HepG2 (cell line): ENCODE results near the gene DHCR7. TPM values are rescaled to one million over a fixed set of nuclear protein-coding genes. Genes with fewer than 3 reads are reported as not detected.

Experiments
- ATAC-seq: fragments of 200-7000 bp; cut with Tn5 transposase; 3 replicates; pipeline ENCODE4 v1.9.1; 2020; ENCODE audit warnings: mild to moderate bottlenecking, moderate library complexity
- BruUV-seq: library from RNA; stranded (reverse); fragments of 400-500 nt; replicated peaks from 2 replicates; lab custom pipeline; 2021; lab: Mats Ljungman, UMichigan
- CTCF ChIA-PET: fragments of 300-600 bp; formaldehyde crosslinking; extraction: SDS; loops from one replicate; lab custom pipeline; 2021; ENCODE audit warnings: low total read pairs, inconsistent platforms, low intra/inter-chr PET ratio; lab: Yijun Ruan, JAX
- POLR2A ChIA-PET: fragments of 350-600 bp; sonication (Branson Sonifier 250); formaldehyde crosslinking; loops from one replicate; lab custom pipeline; 2020; ENCODE audit warnings: antibody characterized with exemption, inconsistent platforms; lab: Yijun Ruan, JAX
- DNase-seq: peaks from one replicate; pipeline ENCODE4 v3.0.0-alpha.2; 2015; ENCODE audit warnings: low spot score
- FAIRE-seq: peaks from 3 replicates; lab custom pipeline; 2011; peaks lifted over from hg19 to GRCh38; lab: Jason Lieb, UNC
- H2AFZ ChIP-seq: one replicate; pipeline ENCODE4 v1.6.1; 2011; ENCODE audit warnings: low read length, inconsistent platforms
- H3K27ac ChIP-seq: fragments of 300-600 bp; 3 replicates; pipeline ENCODE4 v1.8.0; 2011; ENCODE audit warnings: mixed run types, mild to moderate bottlenecking, mixed read lengths, low read length, inconsistent platforms; ENCODE audit not compliant: insufficient read depth; ENCODE audit errors: extremely low read length
- H3K27me3 ChIP-seq, 2 experiments: fragments of 200-600 bp in 1 of 2; 2 replicates in 1 of 2; 3 replicates in 1 of 2; pipeline versions ENCODE4 v1.6.0 to v1.8.0; 2011; ENCODE audit warnings: low read length in 2 of 2, mild to moderate bottlenecking in 2 of 2, moderate library complexity in 2 of 2, inconsistent platforms in 1 of 2; ENCODE audit not compliant: insufficient read depth in 2 of 2, control insufficient read depth in 1 of 2
- H3K36me3 ChIP-seq, 2 experiments: fragments of 200-600 bp in 1 of 2; replicated peaks in 1 of 2; 2 replicates in 1 of 2; 3 replicates in 1 of 2; pipeline versions ENCODE4 v1.5.1 to v1.8.0; 2011; ENCODE audit warnings: low read length in 2 of 2, inconsistent platforms in 1 of 2; ENCODE audit not compliant: insufficient read depth in 2 of 2, control insufficient read depth in 1 of 2
- H3K4me1 ChIP-seq: 2 replicates; pipeline ENCODE4 v1.5.1; 2012; ENCODE audit warnings: low read length, inconsistent platforms; ENCODE audit not compliant: insufficient read depth
- H3K4me2 ChIP-seq: 2 replicates; pipeline ENCODE4 v1.6.0; 2011; ENCODE audit warnings: low read depth, low read length, inconsistent platforms
- H3K4me3 ChIP-seq, 3 experiments: fragments of 200-600 bp in 1 of 3; sonication (generic), shearing (Covaris generic) in 1 of 3; replicated peaks in 1 of 3; 2 replicates each; pipeline ENCODE4 v1.5.1; 2011 to 2016; ENCODE audit warnings: low read length in 3 of 3, inconsistent platforms in 2 of 3, low read depth in 2 of 3, mild to moderate bottlenecking in 2 of 3, control low read depth in 1 of 3, mixed read lengths in 1 of 3; ENCODE audit not compliant: insufficient read depth in 1 of 3
- H3K79me2 ChIP-seq: one replicate; pipeline ENCODE4 v1.6.1; 2011; ENCODE audit warnings: low read length, inconsistent platforms; ENCODE audit not compliant: insufficient read depth
- H3K9ac ChIP-seq: 2 replicates; pipeline ENCODE4 v1.6.0; 2011; ENCODE audit warnings: mild to moderate bottlenecking, low read depth, low read length, inconsistent platforms; ENCODE audit not compliant: insufficient read depth
- H3K9me3 ChIP-seq: 2 replicates; pipeline ENCODE4 v1.5.1; 2012; ENCODE audit warnings: mild to moderate bottlenecking, low read length
- H4K20me1 ChIP-seq: 2 replicates; pipeline ENCODE4 v1.6.0; 2011; ENCODE audit warnings: inconsistent platforms, mild to moderate bottlenecking, low read length, moderate library complexity; ENCODE audit not compliant: insufficient read depth
- CHCHD3 ChIP-seq: sonication (generic); formaldehyde crosslinking; IDR thresholded peaks from 2 replicates; pipeline ENCODE4 v1.8.0; 2022; ENCODE audit warnings: mild to moderate bottlenecking, missing genetic modification reagents, moderate library complexity
- HDAC2 ChIP-seq: sonication (generic); formaldehyde crosslinking; IDR thresholded peaks from 2 replicates; pipeline ENCODE4 v1.4.0; 2020; ENCODE audit warnings: missing genetic modification reagents
- HIVEP1 ChIP-seq: sonication (generic); formaldehyde crosslinking; IDR thresholded peaks from 2 replicates; pipeline ENCODE4 v1.4.0; 2020; ENCODE audit warnings: mild to moderate bottlenecking, missing genetic modification reagents
- KLF13 ChIP-seq: sonication (generic); formaldehyde crosslinking; IDR thresholded peaks from 2 replicates; pipeline ENCODE4 v1.4.0; 2020; ENCODE audit warnings: mild to moderate bottlenecking, missing genetic modification reagents
- NKX3-1 ChIP-seq: sonication (generic); formaldehyde crosslinking; IDR thresholded peaks from 2 replicates; pipeline ENCODE4 v1.5.0; 2020; ENCODE audit warnings: missing genetic modification reagents
- RBFOX2 ChIP-seq: fragments of 200-400 bp; formaldehyde crosslinking; IDR thresholded peaks from 2 replicates; pipeline ENCODE4 v1.6.1; 2017; ENCODE audit warnings: low read depth, mild to moderate bottlenecking, low read length
- RFXAP ChIP-seq: sonication (generic); formaldehyde crosslinking; IDR thresholded peaks from 2 replicates; pipeline ENCODE4 v1.4.0; 2020; ENCODE audit warnings: missing genetic modification reagents, borderline replicate concordance
- TEAD3 ChIP-seq: optimal IDR thresholded peaks from 2 replicates; pipeline ENCODE3; 2016; ENCODE audit warnings: borderline replicate concordance
- TOE1 ChIP-seq: sonication (generic); formaldehyde crosslinking; IDR thresholded peaks from 2 replicates; pipeline ENCODE4 v1.4.0; 2020; ENCODE audit warnings: mild to moderate bottlenecking, missing genetic modification reagents
- WGBS: methylation state at CpG from one replicate; pipeline ENCODE4 v1.1.6; 2017; ENCODE audit warnings: low lambda C conversion rate; 5-methylcytosine and 5-hydroxymethylcytosine counted together
- in situ Hi-C: cut with HindIII; loops from 2 replicates; pipeline ENCODE4 v1.10.0; 2017; ENCODE audit warnings: low pct_unique_long_range_greater_than_20kb; ENCODE audit not compliant: extremely low pct_ligation_motif_present
- intact Hi-C: fragments of 100-400 bp; cut with micrococcal nuclease; formaldehyde crosslinking; loops from one replicate; pipeline ENCODE4 v1.10.0; 2022; ENCODE audit not compliant: unreplicated experiment
- polyA plus RNA-seq, 8 experiments: library from polyadenylated mRNA; depleted of rRNA in 3 of 8; stranded (reverse) in 7 of 8; unstranded in 1 of 8; fragments of >200 nt; fragmentation: Illumina TruSeq in 4 of 8; extraction: Trizol in 4 of 8; gene quantifications; 2 replicates each; pipeline versions ENCODE4 v1.2.1 to v1.2.3, GENCODE V29; 2011 to 2016; ENCODE audit warnings: low read depth in 4 of 8, missing spikeins in 1 of 8, mixed read lengths in 1 of 8; ENCODE audit not compliant: insufficient read depth in 1 of 8
- total RNA-seq, 5 experiments: library from RNA; depleted of rRNA; stranded (reverse); fragments of >200 nt; fragmentation: Illumina TruSeq; extraction: Trizol; gene quantifications; 2 replicates each; pipeline ENCODE4 v1.2.3, GENCODE V29; 2016; ENCODE audit warnings: low read depth in 1 of 5
- TF ChIP-seq, protein P1 (sequence below): sonication (generic); formaldehyde crosslinking; IDR thresholded peaks from 2 replicates; pipeline ENCODE4 v1.8.0; 2022; ENCODE audit warnings: mild to moderate bottlenecking, missing genetic modification reagents, moderate library complexity

Gene DHCR7
- total and polyA plus RNA-seq, 2 of the 13 experiments (the other 11 are each of a cell fraction or from before 2014, with no cell fraction given) = 96.0 to 143 TPM

DNA sequence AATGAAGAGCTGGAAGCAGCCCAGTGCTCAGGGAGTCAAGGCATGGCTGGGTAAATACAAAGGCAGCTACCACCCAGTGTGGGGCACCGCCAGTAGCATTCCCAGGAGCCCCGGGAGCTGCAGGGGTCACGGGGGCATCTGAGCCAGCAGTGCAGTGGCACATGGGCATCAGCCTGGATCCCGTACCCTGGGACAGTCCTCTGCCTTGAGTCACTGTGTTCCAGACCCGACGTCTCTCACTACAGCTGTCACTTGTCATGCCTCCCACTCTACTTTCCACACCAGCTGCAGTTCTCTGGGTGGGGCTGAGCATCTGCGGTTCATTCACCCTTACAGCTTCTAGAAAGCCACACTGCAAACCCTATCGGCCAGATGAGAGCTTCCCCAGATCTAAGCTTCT lies 29.6 kb downstream of the DHCR7 start:
- no peak overlapping the region for H3K4me3 ChIP-seq
- H3K27me3 ChIP-seq = peaks cover 0 to 27% of the 10 kb centered on the region in 2 experiments; a peak in 3 of 5 replicates
- H3K4me2 ChIP-seq = no peak overlapping the region
- peaks cover 9% of the 10 kb centered on the region; the same call in 1 of the 2 replicates for H3K4me1 ChIP-seq
- H3K36me3 ChIP-seq = no peaks in the 10 kb centered on the region
- TF ChIP-seq, protein P1, sequence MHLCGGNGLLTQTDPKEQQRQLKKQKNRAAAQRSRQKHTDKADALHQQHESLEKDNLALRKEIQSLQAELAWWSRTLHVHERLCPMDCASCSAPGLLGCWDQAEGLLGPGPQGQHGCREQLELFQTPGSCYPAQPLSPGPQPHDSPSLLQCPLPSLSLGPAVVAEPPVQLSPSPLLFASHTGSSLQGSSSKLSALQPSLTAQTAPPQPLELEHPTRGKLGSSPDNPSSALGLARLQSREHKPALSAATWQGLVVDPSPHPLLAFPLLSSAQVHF (CRISPR knock-in tag) = no peak
- TF ChIP-seq RBFOX2 (no peak), NKX3-1 (CRISPR knock-in tag) (no peak), HDAC2 (CRISPR knock-in tag) (no peak), HIVEP1 (CRISPR knock-in tag) (no peak), TEAD3 (CRISPR knock-in tag) (no peak), TOE1 (CRISPR knock-in tag) (no peak), RFXAP (CRISPR knock-in tag) (no peak)
- CTCF ChIA-PET = no interaction called here
- ATAC-seq (no peak), DNase-seq (no peak), FAIRE-seq (no peak)
- BruUV-seq = no TSS peak
- 43% methylated on average over 4 of the region's 8 CpGs for WGBS
- H3K9me3 ChIP-seq = no peaks in the 10 kb centered on the region
- in situ Hi-C loops = loop anchor here (25.0 kb wide), 1 partner anchor 956 kb away; no protein-coding TSS in a partner anchor
- no peaks in the 10 kb centered on the region for H4K20me1 ChIP-seq
- H2AFZ ChIP-seq = no peak overlapping the region
- H3K27ac ChIP-seq = no peak overlapping the region
- intact Hi-C loops = no loop called here
- H3K79me2 ChIP-seq = no peaks in the 10 kb centered on the region
- POLR2A ChIA-PET = no interaction called here
- no peak overlapping the region for H3K9ac ChIP-seq

DNA sequence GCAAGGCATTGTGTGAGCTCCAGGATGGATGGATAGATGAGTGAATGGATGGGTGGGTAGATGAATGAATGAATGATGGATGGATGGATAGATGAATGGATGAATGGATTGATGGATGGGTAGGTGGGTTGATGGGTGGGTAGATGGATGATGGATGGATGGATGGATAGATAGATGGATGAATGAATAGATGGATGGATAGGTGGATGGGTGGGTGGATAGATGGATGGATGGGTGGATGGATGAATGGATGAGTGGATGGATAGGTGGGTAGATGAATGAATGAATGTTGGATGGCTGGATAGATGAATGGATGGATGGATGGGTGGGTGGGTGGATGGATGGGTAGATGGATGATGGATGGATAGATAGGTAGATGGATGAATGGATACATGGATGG lies 33.5 kb downstream of the DHCR7 start:
- POLR2A ChIA-PET = no interaction called here
- FAIRE-seq = no peak

More for the DNA sequence above, 33.5 kb downstream of the DHCR7 start:
- Histone ChIP-seq H3K4me3 (no peak overlapping the region), H3K9me3 (no peaks in the 10 kb centered on the region), H3K79me2 (no peaks in the 10 kb centered on the region), H3K4me2 (no peak overlapping the region), H3K4me1 (no peaks in the 10 kb centered on the region), H4K20me1 (no peaks in the 10 kb centered on the region), H3K36me3 (no peaks in the 10 kb centered on the region), H3K9ac (no peak overlapping the region), H3K27me3 (peaks cover 0 to 14% of the 10 kb centered on the region in 2 experiments; a peak in 4 of 5 replicates), H3K27ac (no peak overlapping the region), H2AFZ (no peak overlapping the region)
- ATAC-seq (no peak), DNase-seq (no peak)
- CTCF ChIA-PET = no interaction called here
- TF ChIP-seq KLF13 = no peak
- TF ChIP-seq CHCHD3 (CRISPR knock-in tag) = no peak
- in situ Hi-C loops = loop anchor here (25.0 kb wide), 1 partner anchor 952 kb away; no protein-coding TSS in a partner anchor
- intact Hi-C loops = no loop called here
- BruUV-seq = no TSS peak
